GM12874 (cell line): ENCODE data around the gene CACHD1.

Experiments
- TF ChIP-seq, protein P1 (sequence below): IDR thresholded peaks from 2 replicates; pipeline ENCODE4 v1.5.1; 2011; ENCODE audit warnings: low read depth, mild to moderate bottlenecking, control low read depth, low read length, moderate library complexity; ENCODE audit not compliant: insufficient read depth

CACHD1 gene

DNA sequence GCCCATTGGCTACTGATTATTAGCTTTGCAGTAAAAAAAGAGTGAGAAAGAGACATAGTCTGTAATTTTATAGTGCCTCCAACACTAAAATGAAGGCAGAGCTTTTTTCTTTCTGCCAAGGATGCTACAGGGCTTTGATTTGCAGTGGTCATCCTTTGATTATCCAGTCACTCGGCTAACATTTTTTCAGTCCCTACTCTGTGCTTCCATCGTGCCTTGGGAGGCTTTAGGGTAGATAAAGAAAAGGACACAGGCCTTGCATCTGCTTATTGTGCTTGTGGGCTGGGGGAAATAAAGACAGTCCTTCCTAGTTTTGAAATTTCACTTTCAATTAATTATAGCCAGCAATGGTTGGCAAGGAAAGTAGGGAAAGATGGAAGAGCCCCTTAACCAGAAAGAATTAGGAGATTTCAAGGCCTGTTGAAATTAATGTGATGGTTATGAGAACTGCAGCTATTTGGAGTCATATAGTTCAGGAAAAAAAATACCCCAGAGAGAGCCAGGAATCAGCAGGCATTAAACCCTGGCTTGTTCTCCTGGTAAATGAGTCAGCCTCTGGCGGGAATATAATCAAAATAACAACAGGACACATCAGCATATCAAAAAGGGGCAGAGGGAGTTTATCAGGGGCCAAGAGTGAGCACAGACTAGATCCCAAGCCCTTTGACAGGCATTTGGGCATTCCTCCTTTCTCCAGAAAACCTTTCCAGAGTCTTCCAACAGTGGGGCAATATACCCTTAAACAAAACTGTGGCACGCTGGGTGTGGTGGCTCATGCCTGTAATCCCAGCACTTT lies 27.4 kb downstream of the CACHD1 start:
- TF ChIP-seq, protein P1, sequence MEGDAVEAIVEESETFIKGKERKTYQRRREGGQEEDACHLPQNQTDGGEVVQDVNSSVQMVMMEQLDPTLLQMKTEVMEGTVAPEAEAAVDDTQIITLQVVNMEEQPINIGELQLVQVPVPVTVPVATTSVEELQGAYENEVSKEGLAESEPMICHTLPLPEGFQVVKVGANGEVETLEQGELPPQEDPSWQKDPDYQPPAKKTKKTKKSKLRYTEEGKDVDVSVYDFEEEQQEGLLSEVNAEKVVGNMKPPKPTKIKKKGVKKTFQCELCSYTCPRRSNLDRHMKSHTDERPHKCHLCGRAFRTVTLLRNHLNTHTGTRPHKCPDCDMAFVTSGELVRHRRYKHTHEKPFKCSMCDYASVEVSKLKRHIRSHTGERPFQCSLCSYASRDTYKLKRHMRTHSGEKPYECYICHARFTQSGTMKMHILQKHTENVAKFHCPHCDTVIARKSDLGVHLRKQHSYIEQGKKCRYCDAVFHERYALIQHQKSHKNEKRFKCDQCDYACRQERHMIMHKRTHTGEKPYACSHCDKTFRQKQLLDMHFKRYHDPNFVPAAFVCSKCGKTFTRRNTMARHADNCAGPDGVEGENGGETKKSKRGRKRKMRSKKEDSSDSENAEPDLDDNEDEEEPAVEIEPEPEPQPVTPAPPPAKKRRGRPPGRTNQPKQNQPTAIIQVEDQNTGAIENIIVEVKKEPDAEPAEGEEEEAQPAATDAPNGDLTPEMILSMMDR, result no peak

DNA sequence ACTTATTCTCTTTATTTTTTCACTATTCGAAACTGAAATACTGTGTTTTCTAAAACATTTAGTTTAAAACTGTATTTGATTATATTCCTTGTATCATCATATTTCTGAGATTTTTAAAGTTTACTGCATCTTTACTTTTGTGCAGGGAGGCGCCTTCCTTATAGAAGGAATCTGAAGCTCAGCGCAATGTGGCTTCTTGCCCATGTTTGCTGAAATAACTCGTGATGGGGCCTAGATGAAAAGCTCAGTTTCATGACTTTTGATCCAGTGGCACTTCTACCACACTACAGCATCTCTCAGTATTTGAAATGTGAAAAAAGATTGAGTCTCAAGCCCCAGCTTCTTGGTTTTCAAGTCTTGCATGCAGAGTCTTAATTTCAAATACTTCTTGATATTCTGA lies 28.4 kb downstream of the CACHD1 start:
- TF ChIP-seq, protein P1, result no peak

DNA sequence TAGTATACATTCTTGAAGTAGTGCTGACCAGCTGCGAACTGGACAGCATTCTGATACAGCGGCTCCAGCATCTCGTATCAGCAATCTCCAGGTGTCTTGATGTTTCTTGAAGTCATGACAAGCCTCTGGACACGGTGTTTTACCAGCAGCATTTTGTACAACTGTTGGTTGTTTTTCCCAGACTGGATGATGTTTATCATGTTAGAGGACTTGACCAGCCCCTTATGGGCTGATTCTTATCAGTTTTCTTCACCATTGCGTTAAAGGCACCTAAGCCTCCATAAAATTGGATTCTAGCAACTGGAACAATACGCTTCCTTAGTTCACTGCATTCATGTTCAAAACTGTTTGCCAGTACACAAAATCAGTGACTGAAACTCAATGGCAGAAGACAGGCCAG lies 29.1 kb downstream of the CACHD1 start:
- TF ChIP-seq, protein P1, result no peak

DNA sequence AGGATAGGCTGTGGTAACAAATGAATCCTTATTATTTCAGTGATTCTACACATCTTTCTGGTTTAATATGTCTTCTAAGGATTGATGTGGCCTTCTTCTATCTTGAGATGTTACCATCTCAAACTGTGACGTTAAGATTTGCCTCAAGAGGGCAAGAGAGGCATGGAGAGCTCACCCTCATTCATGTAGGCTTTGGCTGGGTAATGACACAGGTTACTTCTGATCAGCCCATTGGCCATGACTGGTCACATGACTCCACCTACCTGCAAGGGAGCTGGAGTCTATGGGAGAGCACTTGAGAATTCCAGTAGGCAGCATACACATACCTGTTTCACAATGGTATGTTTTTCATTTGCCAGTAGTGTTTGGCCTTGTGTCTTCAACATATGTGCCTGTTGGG lies 30.0 kb downstream of the CACHD1 start:
- TF ChIP-seq, protein P1, result no peak

DNA sequence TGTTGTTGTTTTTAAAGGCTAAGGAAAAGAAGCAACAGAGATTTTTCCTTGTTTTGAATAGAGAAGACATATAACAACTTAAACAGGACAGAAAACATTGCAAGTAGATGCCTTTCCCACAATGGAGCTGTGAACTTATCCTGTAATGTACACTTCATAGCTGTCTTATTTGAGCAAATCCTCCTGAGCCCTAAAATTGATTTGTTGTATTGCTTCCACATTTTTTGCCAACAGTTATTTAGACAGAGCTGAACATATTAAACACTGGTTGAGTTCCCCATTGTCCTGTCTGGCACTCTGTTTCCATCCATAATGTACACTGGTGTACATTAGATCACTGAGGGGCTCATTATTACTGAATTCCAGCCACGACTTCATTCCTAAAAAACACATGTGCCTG lies 32.2 kb downstream of the CACHD1 start:
- TF ChIP-seq, protein P1, result no peak

DNA sequence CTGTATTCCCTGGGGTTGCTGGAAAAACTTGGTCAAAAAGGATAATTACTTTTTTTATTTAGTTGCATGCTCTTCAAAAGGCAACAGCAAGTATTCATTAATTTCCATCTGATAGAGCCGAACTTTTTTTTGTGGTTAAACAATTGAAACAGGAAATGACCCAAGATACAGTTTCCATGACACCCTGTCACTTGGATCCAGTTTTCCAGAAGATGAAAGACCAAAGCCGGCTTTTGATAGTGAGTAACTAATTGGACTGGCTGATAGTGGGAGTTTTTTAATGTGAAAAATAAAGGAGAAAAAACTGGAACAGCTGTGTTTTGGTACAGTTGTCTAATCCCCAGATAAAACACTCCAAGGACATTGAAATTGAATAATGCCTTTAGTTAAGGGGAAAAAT lies 33.0 kb downstream of the CACHD1 start:
- TF ChIP-seq, protein P1, result no peak

DNA sequence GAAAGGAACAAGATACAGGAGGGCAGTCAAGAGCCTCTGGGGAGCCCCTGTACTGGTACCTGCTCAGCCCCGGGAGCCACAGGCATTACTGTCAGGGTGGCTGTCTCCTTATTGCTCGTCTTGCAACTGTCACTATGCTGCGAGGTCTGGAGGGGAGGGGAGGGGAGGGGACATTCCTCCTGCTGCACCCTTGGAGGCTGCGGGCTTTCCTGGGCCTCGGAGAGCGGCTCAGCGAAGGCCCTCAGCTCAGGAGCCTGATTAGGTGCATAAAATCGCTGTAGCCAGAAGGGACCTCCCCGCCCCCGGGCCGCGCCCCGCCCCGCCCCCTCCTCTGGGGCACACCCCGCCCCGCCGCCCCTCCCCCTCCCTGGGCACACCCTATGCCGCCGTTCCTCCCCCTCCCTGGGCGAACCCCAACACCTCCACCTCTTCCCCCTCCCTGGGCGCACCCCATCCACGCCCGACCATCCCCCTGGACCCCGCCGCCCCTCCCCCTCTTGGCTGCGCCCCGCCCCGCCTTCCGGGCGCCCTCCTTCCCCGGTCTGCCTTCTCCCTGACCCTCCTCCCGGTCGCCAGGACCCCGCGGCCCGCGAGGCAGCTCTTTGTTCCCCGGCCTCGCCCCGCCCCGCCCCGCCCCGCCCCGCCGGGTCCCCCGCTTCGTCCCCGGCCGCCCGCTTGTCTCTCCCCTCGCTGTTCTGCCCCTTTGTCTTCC lies 35.5 kb downstream of the CACHD1 start:
- TF ChIP-seq, protein P1, result no peak
